ENCODE results near the gene EFNA4. TPM values are rescaled to one million over a fixed set of nuclear protein-coding genes. Genes with fewer than 3 reads are reported as not detected.

The EFNA4 gene
- total RNA-seq, 1 donor from 2014 or later: 11.8 TPM

DNA sequence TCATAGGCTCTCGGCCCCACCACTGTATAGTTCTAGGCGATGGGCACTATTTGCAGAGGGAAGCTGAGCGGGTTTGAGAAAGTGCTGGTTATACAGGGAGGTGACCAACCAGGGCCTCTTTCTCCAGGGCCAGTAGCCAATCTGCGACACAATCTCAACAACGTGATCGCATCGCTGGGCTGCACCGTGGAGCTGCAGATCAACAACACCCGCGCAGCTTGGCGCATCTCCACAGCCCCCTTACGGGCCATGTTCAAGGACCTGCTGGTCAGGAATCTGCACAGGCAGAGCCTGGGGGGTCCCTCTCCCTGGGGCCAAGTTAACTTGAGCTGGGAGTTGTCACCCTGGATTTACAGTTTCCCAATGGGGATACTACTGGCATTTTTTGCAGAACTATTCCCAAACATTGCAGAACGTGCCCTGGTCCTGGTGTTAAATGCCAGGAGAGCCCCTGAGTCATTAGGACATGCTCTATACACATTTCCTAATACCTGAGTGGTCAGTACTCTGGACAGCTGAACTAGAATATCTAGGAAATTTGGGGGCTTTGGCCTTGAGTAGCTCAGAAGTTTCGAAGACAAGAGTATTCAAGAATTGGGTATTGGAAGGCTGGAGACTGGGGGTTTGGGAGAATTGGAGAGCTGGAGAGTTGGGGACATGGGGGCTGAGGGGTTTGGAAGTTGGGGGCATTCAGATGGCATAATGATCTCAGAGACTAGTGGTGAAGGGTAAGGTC, 23.0 kb upstream of the EFNA4 start:
- Mint-ChIP-seq H3K9me3 (ENCODE audit: unreplicated experiment) (peaks cover 2% of the 10 kb centered on the region), H3K36me3 (ENCODE audit: low read depth, unreplicated experiment) (no peaks in the 10 kb centered on the region), H3K4me3 (ENCODE audit: unreplicated experiment) (no peak overlapping the region), H3K27me3 (ENCODE audit: low read depth, unreplicated experiment) (peaks cover 16% of the 10 kb centered on the region), H3K27ac (ENCODE audit: unreplicated experiment) (no peak overlapping the region), H3K4me1 (ENCODE audit: low read depth, unreplicated experiment) (peaks cover 22% of the 10 kb centered on the region)
- no peak overlapping the region for H3K27ac ChIP-seq (ENCODE audit: low read depth, low read length)
- no peak for DNase-seq (ENCODE audit: low read depth)
- H3K27me3 ChIP-seq (ENCODE audit: insufficient read depth, low read length): peaks cover 10% of the 10 kb centered on the region
- FAIRE-seq: no peak
- peaks cover 3% of the 10 kb centered on the region for H4K20me1 ChIP-seq (ENCODE audit: insufficient read depth, low read length)
- no peaks in the 10 kb centered on the region for H3K79me2 ChIP-seq (ENCODE audit: insufficient read depth, low read length)
- H2AFZ ChIP-seq (ENCODE audit: low read depth, low read length): no peak overlapping the region
- TF ChIP-seq EZH2 (IDR thresholded peaks at IDR 0.05; ENCODE audit: insufficient read depth, low read length): no peak
- TF ChIP-seq CTCF (IDR thresholded peaks at IDR 0.05; ENCODE audit: insufficient read depth, low read depth, low read length): no peak
- H3K36me3 ChIP-seq (ENCODE audit: insufficient read depth, low read length): no peaks in the 10 kb centered on the region
- H3K4me1 ChIP-seq (ENCODE audit: insufficient read depth, low read length): peaks cover 16% of the 10 kb centered on the region
- no peak overlapping the region for H3K4me3 ChIP-seq (ENCODE audit: insufficient read depth, low read depth, low read length)
- H3K4me2 ChIP-seq (ENCODE audit: low read length): no peak overlapping the region
- H3K9me3 ChIP-seq (ENCODE audit: insufficient read depth, low read depth, low read length): no peaks in the 10 kb centered on the region
- no peak overlapping the region for H3K9ac ChIP-seq (ENCODE audit: low read length)

- peaks cover 2% of the 10 kb centered on the region for H3K9me3 Mint-ChIP-seq (ENCODE audit: unreplicated experiment)
- Histone ChIP-seq H3K27me3 (ENCODE audit: insufficient read depth, low read length) (peaks cover 9% of the 10 kb centered on the region), H3K79me2 (ENCODE audit: insufficient read depth, low read length) (no peaks in the 10 kb centered on the region), H2AFZ (ENCODE audit: low read depth, low read length) (no peak overlapping the region), H3K4me3 (ENCODE audit: insufficient read depth, low read depth, low read length) (no peak overlapping the region), H3K36me3 (ENCODE audit: insufficient read depth, low read length) (no peaks in the 10 kb centered on the region), H3K27ac (ENCODE audit: low read depth, low read length) (no peak overlapping the region), H3K9me3 (ENCODE audit: insufficient read depth, low read depth, low read length) (no peaks in the 10 kb centered on the region), H4K20me1 (ENCODE audit: insufficient read depth, low read length) (peaks cover 3% of the 10 kb centered on the region), H3K4me2 (ENCODE audit: low read length) (no peak overlapping the region), H3K4me1 (ENCODE audit: insufficient read depth, low read length) (peaks cover 19% of the 10 kb centered on the region), H3K9ac (ENCODE audit: low read length) (no peak overlapping the region)
- H3K4me1 Mint-ChIP-seq (ENCODE audit: low read depth, unreplicated experiment): peaks cover 22% of the 10 kb centered on the region
- H3K27ac Mint-ChIP-seq (ENCODE audit: unreplicated experiment): no peak overlapping the region
- no peak for FAIRE-seq
- H3K4me3 Mint-ChIP-seq (ENCODE audit: unreplicated experiment): no peak overlapping the region
- no peak for DNase-seq (ENCODE audit: low read depth)
- TF ChIP-seq CTCF (IDR thresholded peaks at IDR 0.05; ENCODE audit: insufficient read depth, low read depth, low read length) (no peak), EZH2 (IDR thresholded peaks at IDR 0.05; ENCODE audit: insufficient read depth, low read length) (no peak)
- H3K27me3 Mint-ChIP-seq (ENCODE audit: low read depth, unreplicated experiment): peaks cover 13% of the 10 kb centered on the region
- no peaks in the 10 kb centered on the region for H3K36me3 Mint-ChIP-seq (ENCODE audit: low read depth, unreplicated experiment)
Measured at GRCh38 chr1:155042789-155043188, 20.8 kb upstream of the EFNA4 start.

GRCh38 chr1:155043301-155043702, 20.2 kb upstream of the EFNA4 start:
- H3K27ac ChIP-seq (ENCODE audit: low read depth, low read length): no peak overlapping the region
- Mint-ChIP-seq H3K27ac (ENCODE audit: unreplicated experiment) (no peak overlapping the region), H3K9me3 (ENCODE audit: unreplicated experiment) (no peaks in the 10 kb centered on the region), H3K27me3 (ENCODE audit: low read depth, unreplicated experiment) (peaks cover 13% of the 10 kb centered on the region), H3K4me1 (ENCODE audit: low read depth, unreplicated experiment) (peaks cover 17% of the 10 kb centered on the region), H3K4me3 (ENCODE audit: unreplicated experiment) (no peak overlapping the region), H3K36me3 (ENCODE audit: low read depth, unreplicated experiment) (no peaks in the 10 kb centered on the region)
- no peak overlapping the region for H3K4me3 ChIP-seq (ENCODE audit: insufficient read depth, low read depth, low read length)
- peaks cover 7% of the 10 kb centered on the region for H3K27me3 ChIP-seq (ENCODE audit: insufficient read depth, low read length)
- H4K20me1 ChIP-seq (ENCODE audit: insufficient read depth, low read length): peaks cover 3% of the 10 kb centered on the region
- no peaks in the 10 kb centered on the region for H3K36me3 ChIP-seq (ENCODE audit: insufficient read depth, low read length)
- DNase-seq (ENCODE audit: low read depth) (no peak), FAIRE-seq (no peak)
- no peak overlapping the region for H3K9ac ChIP-seq (ENCODE audit: low read length)
- H3K79me2 ChIP-seq (ENCODE audit: insufficient read depth, low read length): no peaks in the 10 kb centered on the region
- no peaks in the 10 kb centered on the region for H3K9me3 ChIP-seq (ENCODE audit: insufficient read depth, low read depth, low read length)
- H3K4me2 ChIP-seq (ENCODE audit: low read length): no peak overlapping the region
- TF ChIP-seq EZH2 (IDR thresholded peaks at IDR 0.05; ENCODE audit: insufficient read depth, low read length): no peak
- H2AFZ ChIP-seq (ENCODE audit: low read depth, low read length): no peak overlapping the region
- peaks cover 19% of the 10 kb centered on the region for H3K4me1 ChIP-seq (ENCODE audit: insufficient read depth, low read length)
